ENCODE measurements around the gene GAS7.
"Not testable (repeated sequence)": the region's sequence is repeated elsewhere in the genome, so short reads cannot be mapped to it uniquely, and the experiment has no call there.

Gene GAS7

DNA sequence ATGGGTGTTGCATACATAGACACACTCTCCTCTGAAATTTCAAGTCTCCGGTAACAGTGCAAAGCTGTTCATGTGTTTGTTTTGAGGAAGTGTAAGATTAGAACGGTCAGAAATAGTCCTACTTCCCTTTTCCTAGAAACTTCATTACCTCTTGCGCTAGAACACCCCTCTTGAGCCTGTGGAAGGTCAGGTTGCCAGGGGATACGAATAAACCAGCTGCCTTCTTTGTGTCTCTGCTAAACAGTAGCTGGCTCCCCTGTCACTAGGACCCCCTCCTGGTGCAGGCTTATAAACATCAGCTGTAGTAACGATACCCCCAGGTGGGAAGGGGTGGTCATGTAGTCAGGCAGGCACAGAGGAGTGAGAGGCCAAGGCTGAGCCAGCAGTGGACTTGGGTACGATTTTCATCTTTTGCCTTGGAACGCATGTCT is 179.9 kb downstream of the GAS7 start:
- DNase-seq: peak; percentile 73 to 93 (median 84)

DNA sequence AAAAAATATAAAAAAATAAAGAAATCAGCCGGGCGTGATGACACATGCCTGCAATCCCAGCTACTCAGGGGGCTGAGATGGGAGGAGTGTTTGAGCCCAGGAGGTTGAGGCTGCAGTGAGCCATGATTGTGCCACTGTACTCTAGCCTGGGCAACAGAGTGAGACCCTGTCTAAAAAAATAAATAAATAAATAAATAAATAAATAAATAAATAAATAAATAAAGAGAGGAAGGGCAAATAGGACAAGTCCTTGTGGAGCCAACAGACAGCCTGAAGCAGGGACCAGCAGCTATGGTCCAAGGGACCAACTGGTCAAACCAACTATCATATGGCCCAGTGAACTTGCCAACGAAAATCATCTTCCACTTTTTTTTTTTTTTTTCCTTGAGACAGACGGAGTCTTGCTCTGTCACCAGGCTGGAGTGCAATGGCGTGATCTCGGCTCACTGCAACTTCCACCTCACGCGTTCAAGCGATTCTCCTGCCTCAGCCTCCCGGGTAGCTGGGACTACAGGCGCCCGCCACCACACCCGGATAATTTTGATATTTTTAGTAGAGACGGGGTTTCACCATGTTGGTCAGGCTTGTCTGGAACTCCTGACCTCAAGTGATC is 181.3 kb downstream of the GAS7 start:
- DNase-seq: peak in 1 of 4 experiments; percentile 35

DNA sequence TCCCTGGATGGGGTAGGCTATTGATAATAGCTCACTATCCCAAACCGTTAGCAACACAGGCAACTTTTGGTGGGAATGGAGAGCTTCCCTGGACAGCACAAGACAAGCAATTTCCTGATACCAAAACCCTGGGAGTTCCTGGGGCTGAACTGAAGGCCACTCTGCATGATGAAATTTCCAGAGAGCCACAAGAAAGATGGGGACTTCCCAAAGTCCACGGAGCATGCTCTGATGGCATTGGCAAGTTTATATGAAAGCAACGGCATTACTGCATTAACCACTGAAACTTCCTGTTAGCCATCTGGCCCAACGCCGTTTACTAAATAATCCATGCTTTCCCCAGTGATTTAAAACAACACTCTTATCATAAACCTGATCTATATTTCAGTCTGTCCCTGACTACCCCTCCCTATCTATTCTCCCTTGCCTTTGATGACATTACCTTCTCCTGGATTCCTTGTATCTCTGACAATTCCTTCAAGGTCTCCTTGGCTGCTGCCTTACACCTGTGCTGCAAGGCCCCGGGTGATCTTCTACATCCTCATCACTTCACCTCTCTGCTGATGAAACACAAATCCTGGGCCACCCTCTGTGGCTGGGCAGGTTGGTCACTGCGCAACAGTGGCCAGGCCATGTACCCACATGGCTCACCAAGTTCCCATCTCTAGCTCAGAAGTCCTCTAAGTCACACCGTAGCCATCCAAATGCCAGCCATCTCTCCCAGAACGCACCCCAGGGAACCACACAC is 184.9 kb downstream of the GAS7 start:
- DNase-seq: peak; percentile 72 to 87 (median 83)

DNA sequence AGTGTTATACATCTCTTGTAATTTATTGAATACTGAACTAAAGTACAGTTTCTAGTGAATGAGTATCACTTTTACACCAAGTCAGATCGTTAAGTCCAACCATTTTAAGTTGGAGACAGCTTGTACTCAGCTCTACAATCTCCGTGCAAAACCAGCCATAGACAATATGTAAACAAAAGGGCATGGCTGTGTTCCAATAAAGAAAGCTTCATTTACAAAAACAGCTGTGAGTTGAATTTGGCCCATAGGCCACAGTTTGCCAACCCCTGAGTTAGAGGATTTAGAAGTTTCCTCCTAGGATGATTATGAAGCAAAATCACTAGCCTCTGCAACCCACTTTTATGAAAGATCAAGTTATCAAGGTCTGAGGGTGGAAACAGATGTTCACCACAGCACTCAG is 187.7 kb downstream of the GAS7 start:
- DNase-seq: no peak

DNA sequence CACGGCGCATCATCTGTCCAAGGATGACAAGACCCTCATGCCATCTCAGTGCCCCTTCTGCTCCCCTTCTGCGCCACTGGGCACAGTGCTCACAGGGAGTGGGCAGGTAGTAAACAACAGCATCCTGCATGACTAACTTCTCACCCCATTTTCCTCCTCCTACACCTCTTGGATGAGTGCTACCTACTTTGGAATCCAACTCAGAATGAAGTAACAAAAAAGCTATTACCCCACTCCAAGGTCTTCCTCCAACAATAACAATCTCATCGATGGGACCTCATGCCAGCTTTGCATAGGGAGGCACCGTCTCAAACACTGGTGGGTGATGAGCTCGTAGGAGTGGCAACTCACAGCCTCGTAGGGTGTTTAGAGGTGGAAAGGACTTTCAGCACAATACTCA is 194.7 kb downstream of the GAS7 start:
- no peak for DNase-seq

DNA sequence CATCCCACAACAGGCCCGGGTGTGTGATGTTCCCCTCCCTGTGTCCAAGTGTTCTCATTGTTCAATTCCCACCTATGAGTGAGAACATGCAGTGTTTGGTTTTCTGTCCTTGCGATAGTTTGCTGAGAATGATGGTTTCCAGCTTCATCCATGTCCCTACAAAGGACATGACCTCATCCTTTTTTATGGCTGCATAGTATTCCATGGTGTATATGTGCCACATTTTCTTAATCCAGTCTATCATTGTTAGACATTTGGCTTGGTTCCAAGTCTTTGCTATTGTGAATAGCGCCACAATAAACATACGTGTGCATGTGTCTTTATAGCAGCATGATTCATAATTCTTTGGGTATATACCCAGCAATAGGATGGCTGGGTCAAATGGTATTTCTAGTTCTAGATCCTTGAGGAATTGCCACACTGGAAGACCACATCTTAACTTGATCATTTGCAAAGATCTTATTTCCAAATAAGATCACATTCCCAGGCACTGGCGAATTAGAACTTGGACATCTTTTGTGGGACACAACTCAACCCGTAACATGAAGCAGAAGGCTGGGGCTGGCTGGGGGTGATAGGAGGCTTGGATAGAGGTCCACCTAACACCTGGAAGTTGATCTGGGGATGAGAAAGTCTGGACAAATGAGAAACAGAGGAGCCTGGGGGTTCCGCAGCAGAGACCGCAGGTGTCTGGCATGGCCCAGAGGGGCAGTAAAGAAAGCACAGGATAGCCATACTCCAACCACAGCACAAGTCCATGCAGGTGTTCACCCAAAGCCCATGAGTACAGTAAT is 195.6 kb downstream of the GAS7 start:
- DNase-seq: not testable (repeated sequence)

DNA sequence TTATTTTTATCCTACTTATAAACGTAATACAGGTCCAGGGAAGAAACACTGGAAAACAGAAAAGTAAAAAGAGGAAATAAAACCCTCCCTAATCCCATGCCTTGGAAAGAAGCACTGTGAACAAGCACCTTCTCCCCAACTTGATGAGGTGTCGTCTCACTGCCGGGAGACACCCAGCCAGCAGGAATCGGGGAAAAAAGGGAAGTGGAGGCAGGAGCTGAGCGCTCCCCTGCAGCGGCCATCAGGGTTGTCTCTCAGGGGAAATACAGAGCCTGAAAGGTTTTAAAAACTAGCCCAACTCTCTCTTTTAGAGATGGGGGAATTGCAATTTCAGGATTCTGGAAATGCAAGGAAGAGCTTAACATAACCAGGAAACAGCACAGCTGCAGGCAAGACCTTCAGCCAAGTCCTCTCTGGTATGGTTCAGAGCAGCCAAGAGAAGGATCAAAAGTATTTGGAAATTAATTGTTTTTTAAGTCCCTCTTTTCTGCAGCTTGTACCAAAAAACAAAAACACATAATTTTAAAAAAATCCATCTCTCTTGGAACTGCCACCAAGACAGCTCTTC is 197.0 kb downstream of the GAS7 start:
- peak; percentile 37 to 66 (median 58) for DNase-seq

DNA sequence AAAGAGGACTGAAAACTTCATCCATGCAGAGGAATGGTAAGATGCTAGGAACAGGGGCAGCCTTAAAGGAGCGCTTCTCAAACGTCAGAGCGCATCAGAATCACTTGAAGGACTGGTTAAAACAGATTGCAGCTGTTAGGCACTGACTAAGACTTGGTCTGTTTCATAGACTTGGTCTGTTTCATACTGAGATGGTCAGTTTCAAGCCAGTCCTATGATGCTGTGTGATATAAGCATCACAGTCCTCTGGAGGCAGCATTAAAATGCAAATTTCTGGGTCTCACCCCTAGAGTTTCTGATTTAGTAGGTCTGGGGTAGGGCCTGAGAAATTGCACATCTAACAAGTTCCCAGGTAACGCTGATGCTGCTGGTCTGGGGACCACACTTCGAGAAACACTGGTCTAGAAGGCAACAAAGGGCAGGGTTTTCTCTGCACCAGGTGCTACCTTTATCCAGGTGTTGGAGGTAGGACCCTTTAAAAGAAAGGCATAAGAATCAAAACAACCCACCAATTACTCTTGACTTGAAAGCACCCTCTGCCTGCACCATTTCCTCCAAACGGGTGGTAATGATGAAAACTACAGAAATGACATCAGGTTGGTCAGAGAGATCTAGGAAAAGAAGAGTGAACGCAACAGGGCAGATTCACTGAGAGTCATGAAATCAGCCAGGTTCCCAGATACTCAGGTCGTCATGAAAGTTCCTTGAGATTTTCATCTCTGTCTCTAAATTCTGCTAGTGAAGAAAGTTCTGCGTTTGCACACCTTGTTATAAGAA is 198.3 kb downstream of the GAS7 start:
- no peak for DNase-seq

DNA sequence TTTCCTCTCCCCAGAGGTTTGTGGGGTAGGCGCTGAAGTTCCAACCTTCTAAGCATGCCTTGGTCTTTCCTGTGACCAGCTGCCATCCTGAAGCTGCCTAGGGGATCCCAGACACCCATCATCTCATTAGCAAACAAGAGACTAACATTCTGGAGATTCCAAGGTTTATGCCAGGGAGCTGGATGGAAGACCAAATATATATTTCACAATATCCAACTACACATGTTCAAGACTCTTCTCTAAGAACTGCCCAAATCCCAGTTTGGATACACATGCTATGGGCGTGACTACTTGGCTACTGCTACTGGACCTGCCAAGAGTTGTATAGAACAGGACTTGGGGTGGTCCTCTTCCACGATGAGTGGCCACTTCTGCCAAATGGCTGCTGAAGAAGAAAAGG is 200.3 kb downstream of the GAS7 start:
- DNase-seq: no peak

DNA sequence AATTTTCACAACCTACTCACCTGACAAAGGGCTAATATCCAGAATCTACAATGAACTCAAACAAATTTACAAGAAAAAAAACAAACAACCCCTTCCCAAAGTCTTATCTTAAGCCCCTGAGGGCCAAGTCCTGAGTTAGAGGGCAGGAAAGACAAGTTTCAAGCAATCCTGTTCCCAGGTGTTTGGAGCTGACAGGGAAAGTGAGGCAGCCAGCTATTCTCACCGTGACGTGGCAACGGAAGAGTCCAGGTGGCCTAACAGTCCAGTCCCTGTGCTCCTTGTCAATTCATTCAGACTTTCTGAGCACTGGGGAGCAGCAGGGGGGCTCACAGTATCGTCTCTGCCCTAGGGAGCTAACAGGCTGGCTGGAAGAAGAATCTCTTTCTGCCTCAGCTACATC is 203.6 kb downstream of the GAS7 start:
- no peak for DNase-seq

DNA sequence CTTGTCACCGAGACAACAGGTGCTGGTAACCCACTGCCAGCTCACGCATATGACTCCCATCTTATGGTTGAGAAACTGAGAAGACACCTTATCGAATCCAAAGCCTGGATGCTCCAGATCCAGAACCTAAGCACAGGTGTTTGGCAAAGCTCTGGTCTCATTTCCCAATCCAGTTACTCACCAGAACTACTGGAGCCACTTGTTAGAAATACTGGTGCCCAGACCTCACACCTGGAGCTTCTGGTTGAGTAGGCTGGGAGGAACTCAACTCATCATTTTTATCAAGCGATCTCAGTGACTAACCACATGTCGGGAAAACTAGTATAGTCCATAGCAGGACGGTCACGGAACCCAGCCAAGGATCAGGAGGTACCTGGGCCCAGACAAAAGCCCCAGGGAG is 206.6 kb downstream of the GAS7 start:
- no peak for DNase-seq

DNA sequence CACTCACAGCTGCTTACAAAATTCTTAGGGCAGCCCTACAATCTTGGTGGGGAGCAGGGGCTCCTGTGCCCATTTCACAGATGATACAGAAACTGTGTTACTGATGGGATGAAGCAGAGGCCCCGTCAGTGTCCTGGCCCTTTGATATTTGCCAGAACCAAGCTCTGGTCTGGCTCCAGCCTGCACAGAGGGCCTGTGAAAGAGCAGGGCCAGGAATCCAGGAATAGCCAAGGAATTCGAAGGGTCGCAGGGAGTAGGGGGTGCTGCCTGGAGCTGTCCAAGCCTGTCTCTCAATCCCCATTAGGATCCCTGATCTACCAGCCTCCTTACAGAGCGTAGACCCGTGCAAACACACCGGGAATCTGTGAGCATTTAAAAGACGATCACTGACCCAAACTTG is 207.1 kb downstream of the GAS7 start:
- no peak for DNase-seq

DNA sequence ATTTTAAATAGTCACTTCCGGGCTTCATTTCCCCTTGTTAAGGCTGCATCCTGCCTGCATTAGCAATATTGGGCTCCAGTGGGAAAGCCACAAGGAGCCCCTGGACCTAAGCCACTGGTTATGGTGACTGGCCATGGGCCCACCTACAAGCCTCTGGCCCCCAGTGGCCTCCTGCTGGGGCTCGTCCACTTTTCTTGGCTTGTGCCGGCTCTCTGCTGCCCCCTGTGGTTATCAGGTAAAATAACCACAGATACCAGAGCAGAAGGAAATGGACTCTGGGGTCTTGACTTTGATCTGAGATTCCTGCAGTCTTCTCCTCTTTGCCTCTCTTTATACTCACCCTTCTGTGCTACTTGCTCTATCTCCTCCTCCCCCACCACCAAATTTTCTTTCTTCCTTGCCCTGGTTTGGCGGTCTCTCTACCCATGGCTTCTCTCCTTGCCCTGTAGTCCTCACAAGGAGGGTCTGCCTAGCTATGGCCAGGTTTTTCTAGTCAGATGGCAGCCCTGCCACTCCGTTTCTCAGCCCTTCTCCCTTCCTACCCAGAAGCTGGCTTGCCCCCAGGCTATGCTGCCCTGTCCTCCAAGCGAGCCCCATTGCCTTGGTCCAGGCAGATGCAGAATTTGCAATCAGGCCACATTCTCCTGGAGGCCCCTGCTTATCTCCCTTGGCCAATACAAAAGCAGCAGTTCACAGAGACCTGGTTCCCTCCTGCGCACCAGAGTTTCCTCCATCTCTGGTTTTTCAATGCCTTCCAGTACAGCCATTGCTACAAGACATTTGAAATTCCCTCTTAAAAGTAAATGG is 210.4 kb downstream of the GAS7 start:
- DNase-seq: peak; percentile 37 to 58 (median 56)

DNA sequence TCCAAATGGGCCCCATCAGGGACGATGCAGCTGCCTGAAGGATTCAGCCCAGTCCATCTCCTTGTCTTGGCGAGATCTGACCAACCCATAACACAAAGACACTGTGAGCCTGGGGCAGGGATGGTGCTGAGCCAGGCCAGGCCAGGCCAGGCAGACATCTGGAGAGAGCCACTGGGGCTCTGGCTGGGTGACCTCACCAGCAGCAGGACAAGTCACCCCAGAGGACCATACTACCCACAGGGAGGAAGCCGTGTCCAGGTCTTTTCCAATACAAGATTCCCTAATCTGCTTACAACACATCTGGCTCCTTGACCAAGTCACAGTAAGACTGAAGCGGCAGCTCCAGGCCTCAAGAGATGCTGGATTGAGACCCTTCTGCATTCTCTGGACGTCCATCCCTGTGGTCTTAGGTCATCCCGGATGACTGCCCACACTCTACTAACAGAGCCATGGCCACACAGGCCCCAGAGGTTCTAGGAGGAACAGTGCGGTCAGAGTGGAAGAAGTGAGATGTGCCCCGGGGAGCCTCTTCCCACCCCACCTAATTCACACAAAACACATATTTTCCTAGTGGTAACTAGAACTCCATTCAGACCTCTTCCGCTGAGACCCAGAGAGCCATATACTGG is 211.5 kb downstream of the GAS7 start:
- no peak for DNase-seq

DNA sequence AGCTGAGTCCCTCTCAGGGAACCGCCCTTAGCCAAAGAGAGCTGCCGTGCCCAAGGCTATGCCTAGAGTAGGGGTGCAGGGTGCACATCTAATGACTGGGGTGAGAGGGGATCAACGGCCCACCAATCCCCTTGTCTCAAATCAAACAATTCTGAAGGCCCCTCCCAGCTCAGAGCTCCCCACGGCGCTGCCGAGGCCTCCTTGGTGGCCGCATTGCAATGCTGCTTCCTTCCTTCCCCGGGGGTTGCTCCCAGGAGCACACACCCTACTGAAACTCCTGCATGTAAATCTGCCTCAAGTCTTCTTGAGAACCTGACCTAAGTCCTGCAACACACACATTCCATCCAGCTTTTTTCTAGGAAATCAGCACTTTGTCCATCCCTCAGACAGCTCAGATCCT is 212.8 kb downstream of the GAS7 start:
- no peak for DNase-seq

DNA sequence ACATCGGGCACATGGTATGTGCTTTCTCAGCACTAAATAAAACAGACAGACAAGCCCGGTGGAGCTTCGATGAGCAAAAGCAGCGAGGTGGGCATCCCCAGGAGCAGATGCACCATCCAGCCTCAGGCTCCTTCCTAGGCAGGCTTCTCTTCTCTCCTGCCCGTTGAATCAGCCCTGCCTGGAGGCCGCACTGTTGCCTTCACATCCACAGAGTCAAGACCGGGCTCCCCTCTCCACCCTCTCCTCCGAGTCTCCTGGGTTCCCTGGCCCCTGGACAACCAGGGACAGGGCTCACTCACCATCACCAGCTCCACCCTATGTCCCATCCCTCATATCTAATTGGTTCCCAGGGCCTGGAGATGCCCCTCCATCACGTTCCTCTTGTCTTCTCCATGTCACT is 213.6 kb downstream of the GAS7 start:
- no peak for DNase-seq

DNA sequence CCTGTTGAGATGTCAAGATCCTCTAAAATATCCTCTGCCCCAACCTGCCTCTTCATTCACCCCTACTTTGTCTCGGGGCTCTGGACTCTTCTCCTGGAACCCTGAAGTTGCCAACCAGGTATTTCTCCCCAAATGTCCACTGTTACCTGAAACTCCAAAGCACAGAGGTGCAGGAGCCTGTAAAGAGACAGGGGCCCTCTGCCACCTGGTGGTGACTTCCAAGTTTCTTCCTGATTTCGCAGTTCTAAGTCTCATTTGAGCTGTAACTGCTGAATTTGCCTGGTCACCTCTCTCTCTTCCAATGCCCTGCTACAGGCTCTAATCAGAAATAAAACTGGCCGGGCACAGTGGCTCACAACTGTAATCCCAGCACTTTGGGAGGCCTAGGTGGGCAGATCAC is 216.2 kb downstream of the GAS7 start:
- no peak for DNase-seq

DNA sequence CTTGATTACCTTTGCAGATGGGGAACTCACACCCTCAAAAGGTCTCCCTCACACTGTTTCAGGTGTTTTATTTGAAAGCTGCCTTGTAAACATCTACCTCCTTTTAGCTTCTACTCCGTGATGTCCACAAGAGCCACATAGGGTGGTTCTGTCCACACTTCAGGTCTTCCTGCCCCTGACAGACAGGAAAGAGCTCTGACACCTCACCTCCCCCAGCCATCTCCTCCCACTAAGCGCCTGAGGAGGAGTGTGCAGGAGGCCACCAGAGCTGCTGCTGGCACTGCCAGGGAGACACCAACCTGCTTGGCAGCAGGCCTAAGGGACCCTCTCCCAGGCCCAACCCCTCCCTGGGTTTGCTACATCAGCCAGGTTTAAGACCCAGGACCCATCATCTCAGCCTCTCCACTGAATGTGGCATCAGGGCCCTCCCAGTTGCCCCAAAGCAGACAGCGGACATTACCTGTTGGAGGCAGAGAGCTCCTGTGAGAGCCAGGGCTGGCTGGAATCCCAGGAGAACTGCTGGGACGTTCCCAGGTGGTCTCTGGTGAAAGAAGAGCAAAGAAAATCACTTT is 217.0 kb downstream of the GAS7 start:
- DNase-seq: no peak

DNA sequence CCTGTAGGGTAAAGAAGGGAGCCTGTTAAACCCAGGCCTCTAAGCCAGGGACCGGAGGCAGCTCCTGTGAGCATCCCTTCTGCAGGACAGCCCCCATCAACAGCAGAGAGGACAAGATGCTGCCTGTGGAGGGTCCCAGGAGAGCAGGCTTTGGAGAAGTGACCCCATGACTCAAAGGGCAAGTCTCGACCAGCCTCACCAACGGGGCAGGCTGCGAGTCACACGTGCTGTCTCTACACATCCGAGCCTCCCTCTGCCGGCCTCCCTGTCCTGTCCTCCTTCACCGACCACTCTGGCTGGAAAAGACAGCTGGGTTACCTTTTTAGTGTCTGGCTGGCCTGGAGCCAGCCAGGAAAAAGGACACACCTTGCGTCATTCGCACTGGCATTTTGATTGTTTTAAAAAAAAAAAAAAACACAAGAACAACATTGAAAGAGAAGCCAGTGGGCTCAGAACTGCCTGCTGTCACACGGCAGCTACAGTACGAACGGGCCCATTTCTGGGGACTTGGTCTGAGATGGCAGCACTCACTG is 218.9 kb downstream of the GAS7 start:
- no peak for DNase-seq

DNA sequence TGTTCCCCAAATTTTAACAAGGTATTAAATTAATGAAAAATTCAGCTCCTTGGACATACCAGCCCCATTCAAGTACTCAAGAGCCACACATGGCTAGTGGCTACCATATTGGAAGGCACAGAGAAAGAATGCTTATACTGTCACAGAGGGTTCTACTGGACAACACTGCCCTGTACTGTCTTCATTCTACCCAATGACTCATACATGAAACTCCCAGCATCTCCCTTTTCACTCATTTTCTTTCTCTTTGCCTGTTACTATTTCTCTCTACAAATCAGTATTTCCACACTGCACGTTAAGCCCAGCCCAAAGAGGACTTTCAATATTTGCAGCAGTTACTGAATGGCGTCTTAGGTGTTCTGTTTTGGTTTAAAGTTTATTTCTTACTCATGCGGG is 221.2 kb downstream of the GAS7 start:
- peak in 1 of 4 experiments; percentile 28 for DNase-seq
